Putamen (tissue), 1 donor: ENCODE data around the gene RPS6KL1.
A peak's percentile ranks its signal among the peaks of the same experiment; 100 is the strongest.

ENCODE experiments used
- DNase-seq: peaks from one replicate; pipeline ENCODE4 v3.0.0-alpha.2; 2016; ENCODE audit warnings: low spot score

Gene RPS6KL1

DNA sequence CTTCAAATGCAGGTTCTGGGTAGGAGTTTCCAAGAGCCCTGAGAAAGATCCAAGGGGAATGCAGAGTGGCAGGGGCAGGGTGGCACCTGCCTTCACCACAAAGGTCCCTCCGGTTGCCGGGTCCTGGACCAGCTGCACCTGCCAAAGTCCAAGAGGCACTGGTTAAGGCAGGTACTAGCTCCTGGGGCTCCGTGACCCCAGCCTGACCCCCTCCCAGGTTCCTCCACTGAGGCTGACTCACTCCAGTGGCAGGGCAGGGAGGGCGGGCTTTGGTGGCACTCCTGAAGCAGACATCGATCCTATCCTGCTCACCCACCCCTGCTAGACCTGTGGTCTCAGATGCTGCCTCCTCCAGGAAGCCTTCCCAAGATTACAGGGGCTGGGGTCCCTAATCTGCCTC, 11.4 kb downstream of the RPS6KL1 start:
- DNase-seq: no peak

DNA sequence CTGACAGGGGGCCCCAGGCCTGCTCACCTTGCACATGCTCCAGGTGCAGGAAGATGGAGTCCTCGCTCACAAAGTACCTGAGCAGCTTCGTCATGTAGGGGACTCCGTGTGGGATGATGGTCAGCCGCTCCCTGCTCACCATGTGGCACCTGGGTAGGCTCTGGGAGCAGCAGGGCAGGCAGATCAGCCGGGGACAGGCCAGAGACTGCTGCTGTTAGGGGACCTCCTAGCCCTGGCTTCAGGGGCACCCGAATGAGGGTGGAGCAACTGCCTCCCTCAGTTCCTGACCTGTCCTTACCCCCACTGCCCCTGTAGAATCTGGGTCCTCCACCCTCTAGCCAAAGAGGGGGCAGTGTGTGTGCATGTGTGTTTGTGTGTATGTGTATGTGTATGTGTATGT, 11.8 kb downstream of the RPS6KL1 start:
- DNase-seq: no peak

DNA sequence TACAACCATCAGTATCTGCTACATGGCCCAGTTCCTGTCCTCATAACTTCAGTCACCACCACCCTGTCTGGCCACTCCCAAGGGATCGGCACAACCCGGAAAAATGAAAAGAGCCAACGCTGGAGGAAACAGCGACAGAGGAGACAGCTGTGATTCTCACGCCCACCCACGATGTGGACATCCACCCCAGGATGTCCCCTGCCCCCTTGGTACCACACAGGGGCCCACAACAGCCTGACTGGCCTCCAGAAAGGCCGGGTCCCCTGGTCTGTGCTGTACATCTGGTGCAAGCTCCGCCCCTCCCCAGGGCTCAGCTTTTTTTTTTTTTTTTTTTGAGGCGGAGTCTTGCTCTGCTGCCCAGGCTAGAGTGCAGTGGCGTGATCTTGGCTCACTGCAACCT, 12.5 kb downstream of the RPS6KL1 start:
- no peak for DNase-seq

DNA sequence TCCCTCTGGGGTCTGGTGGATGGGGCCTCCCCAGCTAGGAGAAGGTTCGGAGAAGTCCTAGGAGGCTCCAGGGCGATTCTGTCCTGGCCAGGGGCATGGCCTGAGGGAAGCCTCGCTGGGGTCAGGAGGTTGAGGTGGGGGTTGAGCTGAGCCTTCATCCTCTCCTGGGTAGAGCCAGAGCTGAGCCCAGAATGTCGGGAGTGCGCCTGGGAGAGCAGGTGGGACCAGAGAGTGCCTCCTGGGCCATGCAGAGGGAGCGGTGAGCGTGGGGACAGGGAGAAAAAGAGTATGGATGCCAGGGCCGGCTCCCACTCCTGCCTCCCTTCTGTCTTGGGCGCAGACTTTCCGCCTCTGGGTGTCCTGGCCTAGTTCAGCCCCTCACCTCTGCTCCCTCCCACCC, 13.1 kb downstream of the RPS6KL1 start:
- no peak for DNase-seq

DNA sequence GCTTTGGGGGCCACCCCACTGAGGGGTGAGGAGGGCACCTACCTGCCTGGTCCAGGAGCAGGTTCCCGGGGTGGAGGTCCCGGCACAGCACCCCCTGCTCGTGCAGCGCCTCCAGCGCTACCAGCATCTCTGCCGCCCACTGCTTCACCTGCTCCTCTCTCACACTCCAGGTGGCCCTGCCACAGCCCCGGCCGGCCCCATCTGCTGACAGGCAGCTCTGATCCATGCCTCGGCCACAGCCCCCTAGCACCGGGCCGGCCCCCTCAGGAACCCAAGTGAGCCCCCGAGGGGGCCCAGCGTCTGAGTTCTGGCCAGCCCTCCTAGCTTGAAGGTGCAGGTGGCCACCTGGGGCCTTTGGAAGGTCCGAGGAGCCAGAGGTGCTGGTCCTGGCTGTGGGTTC, 13.6 kb downstream of the RPS6KL1 start:
- no peak for DNase-seq

DNA sequence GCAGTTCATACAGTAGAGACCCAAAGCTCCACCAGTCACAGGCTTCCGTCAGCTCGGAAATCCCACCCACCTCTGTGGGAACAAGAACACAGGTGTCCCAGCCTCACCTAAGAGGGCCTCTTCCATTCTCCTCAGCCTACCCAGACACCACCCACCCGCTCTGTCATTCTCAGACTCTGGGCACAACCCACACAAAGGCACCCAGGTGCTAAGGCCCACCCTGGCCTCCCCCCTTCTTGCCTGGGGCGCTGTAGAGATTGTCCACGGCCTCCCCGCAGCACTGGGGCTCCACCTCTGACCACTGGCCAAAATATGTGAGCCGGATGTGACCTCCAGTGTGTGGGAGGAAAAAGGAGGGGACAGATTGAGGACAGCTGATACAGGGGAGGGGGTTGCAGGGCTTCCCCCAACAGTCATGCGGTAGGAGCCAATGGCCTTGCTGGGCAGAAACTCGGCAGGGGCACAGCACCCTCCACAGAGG, 14.2 kb downstream of the RPS6KL1 start:
- DNase-seq: peak; percentile 45

DNA sequence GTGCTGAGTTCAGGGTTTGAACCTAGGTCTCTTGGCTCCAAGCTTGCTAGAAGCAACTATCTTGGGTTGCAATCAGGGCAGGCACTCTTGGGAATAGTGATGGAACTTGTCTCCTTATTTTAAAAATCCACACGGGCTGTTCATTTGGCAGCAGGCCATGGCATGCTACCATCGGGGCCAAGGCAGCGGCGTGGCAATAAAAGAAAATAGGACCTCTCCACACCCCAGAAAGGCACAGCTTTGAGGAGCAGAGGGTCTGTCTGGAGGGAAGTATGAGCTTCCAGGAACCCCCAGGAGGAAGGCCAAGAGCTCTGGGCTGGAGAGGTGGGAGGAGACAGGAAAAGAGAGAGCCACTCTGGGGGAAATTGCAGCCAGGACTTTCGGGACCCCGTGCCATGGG, 15.3 kb downstream of the RPS6KL1 start:
- DNase-seq: no peak

DNA sequence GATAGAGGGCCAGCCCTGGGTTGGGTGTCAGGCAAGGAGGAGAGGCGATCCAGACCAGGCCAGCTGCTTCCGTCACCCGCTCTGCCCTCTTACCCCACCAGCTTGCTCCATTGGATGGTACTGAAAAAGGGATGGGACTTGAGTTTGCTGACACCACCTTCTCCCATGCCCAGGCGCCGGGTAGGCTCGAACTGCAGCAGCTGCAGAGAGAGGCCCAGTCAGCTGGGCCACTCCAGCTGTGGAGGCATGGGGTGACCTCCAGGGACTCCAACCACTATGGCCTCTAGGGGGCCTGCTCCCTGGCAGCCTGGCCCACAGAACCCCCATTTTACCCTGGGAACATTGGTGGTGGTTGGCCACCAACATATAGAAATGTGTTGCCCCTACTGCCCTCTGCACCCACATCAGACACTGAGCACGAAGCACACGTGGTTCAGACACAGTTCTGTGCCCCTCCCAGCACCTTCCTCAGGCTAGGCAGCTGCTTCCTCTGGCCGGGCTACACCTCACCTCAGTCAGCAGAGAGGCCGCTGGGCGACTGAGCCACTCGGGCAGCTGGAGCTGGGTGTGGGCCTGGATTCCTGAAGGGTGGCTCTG, 16.0 kb downstream of the RPS6KL1 start:
- DNase-seq: no peak

DNA sequence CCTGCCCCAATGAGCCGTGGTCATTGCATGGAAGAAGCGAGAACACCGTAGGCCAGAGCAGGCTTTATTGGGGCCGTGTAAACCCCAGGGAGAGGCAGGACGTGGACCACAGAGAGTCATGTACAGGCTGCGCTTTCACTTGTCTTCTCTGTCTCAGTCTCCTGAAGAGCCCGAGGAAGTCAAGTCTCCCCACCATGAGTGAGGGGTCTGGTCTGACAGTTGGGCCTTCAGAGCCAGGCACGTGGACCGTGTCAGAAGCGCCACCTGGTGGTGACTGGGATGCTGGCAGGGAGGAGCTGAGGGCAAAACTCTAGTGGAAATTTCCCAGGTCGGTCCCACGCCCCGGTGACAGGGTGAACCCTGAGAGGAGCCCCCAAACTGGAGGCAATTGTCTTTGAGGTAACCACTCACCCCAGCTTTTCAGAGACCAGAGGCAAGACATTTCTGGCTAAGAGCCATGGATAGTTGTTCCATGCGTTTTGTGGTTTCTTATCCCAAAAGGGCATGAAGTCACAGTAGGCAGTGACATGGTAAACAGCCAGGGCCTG, 17.4 kb downstream of the RPS6KL1 start:
- no peak for DNase-seq

DNA sequence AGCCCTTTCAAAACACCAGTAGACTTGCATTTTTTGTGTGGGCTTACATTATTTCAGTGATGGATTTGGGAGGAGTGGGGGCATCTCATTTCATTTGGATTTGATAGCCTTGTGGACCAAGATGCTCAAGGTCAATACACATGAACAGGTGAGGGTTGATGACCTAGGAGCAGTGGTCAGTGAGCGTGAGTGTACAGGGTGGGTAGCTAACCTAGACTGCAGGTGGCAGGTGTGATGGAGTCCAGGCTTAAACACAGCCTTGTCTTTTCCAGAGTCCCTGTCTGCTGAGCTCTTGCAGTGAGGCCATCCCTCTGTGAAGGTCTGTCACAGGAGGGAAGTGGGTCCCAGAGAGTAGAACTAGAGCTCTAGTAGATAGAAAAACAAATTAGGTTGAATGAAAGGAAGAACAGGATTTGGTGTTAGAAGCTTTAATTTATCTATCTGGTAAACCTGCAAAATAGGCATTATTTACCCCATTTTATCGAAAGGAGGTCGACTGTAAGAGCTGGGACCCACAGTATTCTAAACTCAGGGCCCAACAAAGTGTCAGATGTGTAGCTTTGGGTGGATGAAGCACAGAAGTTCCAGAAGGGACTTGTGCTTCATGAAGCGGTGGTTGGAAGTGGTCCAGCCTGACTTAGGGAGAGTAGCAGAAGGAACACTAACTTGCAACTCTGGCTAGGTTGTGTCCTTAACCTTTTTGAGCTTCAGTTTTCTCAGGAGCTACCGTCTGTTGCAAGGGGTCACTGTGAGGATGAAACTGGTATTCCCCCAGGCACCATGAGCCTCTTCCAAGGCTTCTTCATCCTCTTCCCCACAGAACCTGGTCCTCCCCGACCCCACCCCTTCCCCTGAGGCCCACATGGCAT, 18.2 kb downstream of the RPS6KL1 start:
- DNase-seq: no peak

DNA sequence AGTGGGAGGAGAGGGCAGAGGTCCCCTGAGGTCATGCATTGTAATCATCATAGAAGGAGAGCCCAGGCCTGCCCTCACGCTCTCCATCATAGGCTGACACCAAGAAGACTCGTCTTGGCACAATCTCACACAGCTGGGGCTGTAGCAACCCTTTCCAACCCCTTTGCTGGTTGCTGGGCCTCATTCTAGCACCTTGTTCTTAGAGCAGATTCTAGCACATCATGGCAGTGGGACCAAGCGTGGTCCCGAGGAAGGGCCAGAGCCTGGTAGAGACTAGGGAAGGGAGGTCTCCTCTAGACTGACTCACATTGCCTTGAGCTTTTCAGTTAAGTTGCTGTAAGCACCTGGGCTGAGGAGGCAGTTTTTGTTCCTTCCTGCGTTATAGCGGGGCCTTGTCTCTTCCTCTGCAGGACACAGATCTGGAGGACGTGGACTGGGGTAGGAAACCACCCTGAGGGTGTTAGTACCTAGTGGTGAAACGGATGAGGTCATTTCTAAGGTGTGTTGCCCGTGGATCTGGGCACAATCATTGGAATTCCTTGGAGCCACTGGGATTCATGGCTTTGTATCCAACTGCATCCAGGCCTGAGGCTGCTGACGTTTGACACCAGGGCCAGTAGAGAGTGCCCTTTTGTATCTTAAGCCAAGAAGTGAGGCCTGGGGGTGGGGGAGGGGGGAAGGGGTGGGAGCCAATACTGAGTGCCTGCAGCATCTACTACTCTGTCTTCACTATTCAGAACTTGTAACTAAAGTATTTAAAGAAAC, 19.9 kb downstream of the RPS6KL1 start:
- DNase-seq: no peak

DNA sequence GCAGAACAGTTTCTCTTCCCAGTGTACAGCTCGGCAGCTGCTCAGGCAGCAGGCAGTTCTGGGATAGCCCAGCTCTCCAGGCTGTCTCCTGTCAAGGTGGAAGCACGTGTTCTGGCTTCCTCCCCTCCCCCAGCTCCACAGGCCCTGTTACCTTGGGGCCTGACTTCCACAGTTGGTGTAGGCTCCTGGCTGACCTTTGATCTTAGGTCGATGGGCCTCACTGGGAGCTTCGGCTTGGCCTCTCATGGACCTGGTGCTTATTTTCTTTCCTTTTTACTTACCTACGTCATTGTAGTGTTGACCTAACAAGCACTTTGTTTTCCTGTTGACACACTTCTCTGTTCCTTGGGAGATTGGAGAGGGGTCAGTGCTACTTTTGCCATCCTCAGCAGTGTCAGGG, 24.4 kb downstream of the RPS6KL1 start:
- no peak for DNase-seq

DNA sequence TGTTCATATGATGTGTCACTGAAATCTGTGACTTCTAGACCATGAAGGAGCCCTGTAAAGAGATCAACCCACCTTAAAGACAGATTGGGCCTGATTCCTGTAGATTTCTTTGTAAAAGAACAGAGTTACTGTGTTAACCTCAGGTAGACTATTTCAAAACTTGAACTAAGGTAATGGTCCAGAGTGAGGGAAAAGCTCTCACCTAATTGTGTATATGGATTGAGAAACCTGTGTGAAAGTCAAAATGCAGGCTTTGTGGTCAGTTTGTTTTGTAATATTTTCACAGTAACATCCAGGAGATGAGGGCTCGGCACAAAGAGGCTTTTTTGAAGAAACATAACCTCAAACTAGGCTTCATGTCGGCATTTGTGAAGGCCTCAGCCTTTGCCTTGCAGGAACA, 25.0 kb downstream of the RPS6KL1 start:
- no peak for DNase-seq

DNA sequence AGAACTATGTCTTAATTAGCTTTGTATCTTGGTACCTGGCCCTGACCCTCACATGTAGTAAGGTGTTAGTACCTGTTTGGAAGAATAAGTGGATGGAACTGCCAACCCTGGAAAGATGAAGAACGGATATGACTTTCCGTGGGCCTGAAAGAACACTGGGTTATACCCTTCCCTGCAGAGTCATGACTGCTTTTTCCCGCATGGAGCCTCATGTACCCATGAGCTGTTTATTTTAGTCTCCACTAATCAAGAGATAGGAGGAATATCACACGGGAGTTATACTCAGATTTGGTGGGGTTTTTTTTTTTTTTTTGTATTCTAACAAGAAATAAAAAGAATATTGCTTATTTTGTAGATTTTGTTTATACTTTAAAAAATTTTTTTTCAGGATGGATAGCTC, 25.4 kb downstream of the RPS6KL1 start:
- no peak for DNase-seq

DNA sequence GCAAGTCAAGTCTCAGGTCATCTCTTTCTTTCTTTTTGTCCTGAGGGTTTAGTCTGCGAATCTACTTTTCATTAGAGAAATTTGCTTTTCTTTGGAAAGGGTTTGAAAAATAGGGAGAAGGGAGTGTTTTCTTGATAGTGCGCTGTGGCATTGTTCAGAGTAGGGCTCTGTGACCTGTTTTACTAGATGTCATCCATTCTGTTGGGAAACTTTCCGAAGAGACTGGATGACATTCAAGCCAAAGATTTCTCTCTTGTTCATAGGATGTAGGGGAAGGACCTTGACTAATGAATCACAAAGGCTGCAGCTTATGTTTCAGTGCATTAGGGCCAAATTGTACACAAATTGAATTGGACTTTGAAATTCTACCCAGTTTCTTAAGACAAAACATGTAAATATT, 26.7 kb downstream of the RPS6KL1 start:
- no peak for DNase-seq

DNA sequence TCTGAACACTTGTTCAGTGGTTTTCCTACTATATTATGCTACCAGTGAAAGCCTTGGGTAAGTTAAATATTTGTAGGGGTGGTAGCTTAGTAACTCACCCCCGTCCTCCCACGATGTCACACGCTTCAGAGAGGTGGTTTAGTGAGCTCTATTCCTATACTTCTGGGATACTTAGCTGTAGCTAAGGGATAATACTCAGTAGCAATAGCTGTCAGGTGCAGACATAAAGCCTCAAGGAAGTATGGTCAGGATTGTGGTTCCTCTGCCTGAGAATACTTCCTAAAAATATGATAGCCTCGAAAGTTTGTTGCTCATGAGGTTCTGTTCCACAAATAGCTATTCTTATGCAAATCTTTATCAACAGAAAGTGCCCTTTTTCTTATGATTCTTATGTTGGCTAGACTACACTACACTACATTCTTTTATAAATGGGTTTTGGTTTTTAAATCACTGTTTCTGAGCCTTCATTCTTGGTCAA, 29.4 kb downstream of the RPS6KL1 start:
- DNase-seq: no peak

DNA sequence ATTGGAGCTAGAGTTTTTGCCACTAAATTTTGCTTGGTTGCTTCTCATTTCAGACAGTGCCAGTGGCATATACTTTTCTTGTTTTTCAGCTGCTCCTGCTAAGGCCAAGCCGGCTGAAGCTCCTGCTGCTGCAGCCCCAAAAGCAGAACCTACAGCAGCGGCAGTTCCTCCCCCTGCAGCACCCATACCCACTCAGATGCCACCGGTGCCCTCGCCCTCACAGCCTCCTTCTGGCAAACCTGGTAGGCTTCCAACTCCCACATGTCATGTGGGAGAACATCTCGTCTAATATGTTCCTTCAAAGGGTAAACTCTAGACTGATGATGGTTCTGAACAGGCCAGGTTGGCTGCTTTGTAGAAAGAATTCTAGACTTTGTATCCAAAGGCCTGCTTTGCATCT, 30.3 kb downstream of the RPS6KL1 start:
- peak; percentile 55 for DNase-seq

DNA sequence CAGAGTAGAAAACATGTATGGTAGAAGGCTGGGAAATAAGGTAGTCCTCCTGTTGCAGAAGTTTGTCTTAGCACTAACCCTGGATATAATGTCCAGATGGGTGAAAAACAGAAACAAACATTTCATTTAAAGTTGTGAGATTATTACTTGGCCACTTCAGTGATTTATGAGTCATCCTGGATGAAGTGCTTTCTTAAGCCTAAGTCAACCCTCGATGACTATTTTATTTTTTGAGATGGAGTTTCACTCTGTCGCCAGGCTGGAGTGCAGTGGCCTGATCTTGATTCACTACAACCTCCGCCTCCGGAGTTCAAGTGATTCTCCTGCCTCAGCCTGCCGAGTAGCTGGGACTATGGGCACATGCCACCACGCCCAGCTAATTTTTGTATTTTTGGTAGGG, 31.2 kb downstream of the RPS6KL1 start:
- no peak for DNase-seq

DNA sequence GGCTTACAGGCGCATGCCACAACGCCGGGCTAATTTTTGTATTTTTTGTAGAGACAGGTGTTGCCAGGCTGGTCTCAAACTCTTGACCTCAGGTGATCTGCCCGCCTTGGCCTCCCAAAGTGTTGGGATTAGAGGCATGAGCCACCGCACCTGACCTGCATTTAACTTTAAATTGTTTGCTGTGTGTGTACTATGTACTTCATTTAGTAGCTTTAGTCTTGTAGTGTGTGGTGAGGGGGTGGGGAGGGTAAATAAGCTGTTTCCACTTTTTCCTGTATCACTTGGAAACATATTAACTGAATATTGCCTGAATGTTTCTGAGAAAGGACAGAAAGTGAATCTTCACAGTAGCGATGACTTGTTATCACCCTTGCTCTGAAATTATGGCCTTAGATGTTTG, 32.8 kb downstream of the RPS6KL1 start:
- DNase-seq: no peak

DNA sequence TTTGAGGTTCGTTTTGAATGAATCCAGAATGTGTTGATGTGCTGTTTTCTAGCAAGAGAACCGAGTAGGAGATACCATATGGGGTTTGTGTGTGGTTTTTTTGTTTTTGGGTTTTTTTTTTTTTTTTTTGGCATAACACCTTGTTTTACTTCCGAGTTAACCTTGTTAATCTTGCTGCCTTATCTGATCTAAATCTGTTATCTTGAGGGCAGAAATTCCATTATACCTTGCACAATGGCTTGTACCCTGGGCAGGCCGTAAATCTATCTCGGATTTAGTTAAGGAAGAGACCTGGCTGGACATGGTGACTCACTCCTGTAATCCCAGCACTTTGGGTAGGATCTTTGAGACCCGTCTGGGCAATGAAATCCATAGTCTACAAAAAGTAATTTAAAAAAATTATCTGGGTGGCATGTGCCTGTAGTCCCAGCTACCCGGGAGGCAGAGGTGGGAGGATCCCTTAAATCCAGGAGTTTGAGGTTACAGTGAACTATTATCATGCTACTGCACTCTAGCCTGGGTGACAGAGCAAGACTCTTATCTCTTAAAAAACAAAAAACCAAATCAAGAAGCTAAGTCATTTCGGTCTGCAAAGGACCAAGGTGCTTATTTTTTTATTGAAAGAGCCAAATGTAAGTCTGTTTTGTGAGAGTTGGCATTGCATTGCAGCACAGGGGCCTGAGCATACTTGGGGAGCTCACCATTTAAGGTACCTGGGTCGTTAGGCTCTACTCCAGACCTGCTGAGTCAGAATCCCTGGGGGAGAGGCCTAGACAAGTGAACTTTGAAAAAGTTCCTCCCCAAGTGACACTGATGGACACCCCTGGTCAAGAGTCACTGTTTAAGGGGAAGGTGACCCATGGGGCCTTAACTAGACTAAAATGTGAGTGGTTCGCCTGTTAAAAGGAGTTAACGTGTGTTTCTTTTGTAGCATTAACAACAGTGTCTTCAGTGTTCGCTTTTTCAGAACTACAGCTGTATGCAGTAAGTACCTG, 34.6 kb downstream of the RPS6KL1 start:
- DNase-seq: no peak

DNA sequence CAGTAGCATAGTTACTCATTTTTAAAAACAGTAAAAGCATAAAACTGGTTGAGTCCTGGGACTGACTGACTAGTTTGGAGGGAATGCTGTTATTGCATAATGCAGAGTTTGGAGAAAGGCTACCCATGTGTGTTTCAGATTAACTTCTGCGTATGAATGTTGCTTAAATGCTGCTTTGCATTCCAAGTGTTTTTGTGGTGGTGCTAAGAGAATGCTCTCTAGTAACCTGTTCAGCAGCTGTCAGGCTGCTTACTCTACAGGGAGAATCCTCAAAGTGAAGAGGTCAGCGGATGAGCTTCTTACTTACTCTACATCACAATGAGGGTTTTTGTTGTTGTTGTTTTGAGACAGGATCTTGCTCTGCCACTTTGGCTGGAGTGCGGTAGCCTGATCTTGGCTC, 37.1 kb downstream of the RPS6KL1 start:
- DNase-seq: no peak
